HG03045 (cell line): ENCODE results near the gene RASL11A.
"Not testable (repeated sequence)": the region's sequence is repeated elsewhere in the genome, so short reads cannot be mapped to it uniquely, and the experiment has no call there.

Experiments
- ATAC-seq: cut with Tn5 transposase; IDR thresholded peaks from one replicate; pipeline ENCODE4 v1.9.1; 2021; ENCODE audit warnings: mild to moderate bottlenecking, moderate library complexity; ENCODE audit not compliant: unreplicated experiment

RASL11A gene, protein sequence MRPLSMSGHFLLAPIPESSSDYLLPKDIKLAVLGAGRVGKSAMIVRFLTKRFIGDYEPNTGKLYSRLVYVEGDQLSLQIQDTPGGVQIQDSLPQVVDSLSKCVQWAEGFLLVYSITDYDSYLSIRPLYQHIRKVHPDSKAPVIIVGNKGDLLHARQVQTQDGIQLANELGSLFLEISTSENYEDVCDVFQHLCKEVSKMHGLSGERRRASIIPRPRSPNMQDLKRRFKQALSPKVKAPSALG

DNA sequence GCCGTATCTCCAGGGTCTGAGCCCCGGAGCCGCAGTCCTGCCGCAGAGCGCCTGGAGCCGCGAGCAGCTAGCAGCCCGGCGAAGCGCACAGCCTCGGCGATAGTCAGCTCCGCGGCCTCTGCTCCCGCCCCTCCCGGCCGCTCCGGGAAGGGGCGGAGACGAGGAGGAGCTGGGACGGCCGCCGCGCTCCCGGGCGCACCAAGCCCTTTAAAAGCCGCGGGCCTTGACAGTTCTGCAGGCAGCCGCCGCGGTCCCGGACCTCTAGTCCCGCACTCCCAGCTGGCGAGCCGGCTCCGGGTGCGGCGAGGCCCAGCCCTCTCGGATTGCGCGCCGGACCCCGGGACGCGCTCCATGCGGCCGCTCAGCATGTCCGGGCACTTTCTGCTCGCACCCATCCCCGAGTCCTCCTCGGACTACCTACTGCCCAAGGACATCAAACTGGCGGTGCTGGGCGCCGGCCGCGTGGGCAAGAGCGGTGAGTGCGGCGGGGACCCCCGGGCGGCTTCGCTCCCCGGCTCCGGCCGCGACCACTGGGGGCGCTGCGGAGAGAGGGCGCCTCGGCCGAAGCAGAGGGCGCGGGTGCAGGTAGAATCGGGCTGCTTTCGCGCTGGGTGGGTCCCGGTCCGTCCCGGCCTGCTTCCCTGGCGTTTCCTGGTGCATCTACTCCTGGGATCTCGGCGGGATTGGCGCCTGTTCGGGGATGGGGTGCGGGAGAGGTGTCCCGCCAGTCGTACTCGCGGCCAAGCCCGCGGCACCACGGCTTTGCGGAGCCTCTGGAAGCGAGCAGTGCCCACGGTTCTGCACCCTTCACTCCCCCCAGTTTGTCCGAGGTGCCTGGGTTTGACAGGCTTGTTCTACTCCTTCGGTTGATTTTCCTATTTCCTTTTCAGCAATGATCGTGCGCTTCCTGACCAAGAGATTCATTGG is at the start of gene RASL11A:
Gene RASL11A (plus strand): TSS at position 237 of the 927 bp plus-strand sequence. CDS start 115 bp downstream, at position 352.
- ATAC-seq = peak; percentile 84

GRCh38 chr13:27222100-27222499 is 48.5 kb upstream of the RASL11A start:
- ATAC-seq = not testable (repeated sequence)

DNA sequence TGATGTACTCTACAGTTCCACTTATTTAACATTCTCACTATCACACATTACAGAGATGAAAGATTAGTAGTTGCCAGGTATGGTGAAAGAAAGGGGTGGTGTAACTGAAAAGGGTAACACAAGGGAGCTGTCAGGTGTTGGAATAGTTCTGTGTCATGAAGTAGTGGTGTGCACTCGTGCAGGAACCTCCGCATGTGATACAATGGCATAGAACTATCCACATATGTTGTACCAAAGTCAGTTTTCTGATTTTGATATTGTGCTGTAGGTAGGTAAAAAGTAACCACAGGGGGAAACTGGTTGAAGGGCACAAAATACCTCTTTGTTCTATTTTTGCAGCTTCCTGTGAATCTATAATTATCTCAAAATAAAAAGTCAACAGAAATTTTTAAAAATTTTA is 43.6 kb upstream of the RASL11A start:
- ATAC-seq = no peak

DNA sequence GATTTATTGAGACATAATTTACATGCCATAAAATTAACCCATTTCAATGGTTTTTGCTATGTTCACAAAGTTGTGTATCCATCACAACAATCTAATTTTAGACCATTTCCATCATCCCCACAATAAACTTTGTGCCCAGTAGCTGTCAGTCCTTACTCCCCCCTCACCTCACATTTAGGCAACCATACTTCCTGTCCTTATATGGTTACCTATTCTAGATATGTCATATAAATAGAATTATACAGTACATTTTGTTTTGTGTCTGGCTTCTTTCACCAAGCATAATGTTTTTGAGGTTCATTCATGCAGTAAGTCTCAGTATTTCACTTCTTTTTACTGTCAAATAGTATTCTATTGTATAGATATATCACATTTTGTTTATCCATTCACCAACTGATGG is 42.5 kb upstream of the RASL11A start:
- ATAC-seq = no peak

DNA sequence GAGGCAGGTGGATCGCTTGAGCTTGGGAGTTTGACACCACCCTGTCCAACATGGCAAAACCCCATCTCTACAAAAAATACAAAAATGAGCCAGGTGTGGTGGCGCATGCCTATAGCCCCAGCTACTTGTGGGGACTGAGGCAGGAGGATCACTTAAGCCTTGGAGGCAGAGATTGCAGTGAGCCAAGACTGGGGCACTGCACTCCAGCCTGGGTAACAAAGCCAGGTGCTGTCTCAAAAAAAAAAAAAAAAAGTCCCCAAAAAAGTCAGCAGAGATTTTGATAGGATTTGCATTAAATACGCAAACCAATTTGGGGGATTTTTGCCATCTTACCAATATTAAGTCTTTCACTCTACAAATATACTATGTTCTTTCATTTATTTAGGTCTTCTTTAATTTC is 41.0 kb upstream of the RASL11A start:
- no peak for ATAC-seq

DNA sequence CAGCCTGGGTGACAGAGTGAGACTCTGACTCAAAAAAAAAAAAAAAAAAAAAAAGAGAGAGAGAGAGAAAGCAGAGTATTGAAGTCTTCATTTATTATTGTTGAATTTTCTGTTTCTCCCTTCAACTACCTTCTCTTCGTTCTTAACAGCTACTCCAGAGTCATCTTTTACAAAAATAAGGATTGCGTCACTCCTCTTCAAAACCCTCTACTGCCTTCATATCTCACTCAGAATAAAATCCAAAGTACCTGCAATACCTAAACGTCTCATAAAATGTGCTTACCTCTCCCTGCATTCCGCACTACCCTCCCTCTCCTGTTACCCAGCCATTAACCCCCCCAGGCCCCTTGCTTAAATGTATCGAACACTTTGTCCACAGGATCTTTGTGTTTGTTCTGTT is 36.7 kb upstream of the RASL11A start:
- no peak for ATAC-seq

DNA sequence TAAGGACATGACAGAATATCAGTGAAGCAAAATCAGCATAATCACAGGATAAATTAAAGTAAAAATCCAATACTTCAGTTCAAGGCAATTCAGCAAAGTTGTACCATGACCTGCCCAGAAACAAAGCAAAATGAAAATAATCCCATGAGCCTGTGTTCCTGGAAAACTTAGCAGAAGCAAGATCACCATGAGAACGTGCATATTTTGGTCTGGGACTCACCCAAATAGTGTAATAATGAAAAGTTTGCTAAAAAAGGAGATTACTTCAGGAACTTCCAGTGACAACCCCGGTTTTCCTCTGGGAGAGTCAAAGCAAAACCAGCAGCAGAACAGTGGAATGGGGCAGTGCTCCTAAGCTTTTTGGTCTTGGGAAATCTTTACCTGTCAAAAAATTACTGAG is 34.2 kb upstream of the RASL11A start:
- ATAC-seq = no peak

DNA sequence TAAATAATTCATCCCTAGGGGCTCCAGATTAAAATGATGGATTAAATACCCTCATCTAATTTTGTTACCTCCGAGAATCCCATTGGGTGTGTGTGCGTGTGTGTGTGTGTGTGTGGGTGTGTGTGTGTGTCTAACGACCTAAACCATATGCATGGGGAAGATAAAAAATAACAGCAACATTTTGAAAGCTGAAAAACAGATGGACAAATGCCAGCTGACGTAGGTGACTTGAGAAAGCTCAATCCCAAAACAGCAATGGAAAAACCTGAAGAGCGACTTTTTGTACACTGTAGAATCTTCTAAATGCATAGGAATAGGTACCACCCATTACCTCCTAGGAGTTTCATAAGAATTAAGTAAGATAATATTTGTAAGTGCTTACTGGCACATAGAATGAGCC is 27.9 kb upstream of the RASL11A start:
- ATAC-seq = no peak

- no peak for ATAC-seq
Measured at GRCh38 chr13:27245610-27246009, 25.0 kb upstream of the RASL11A start.

GRCh38 chr13:27250833-27251165 is 19.8 kb upstream of the RASL11A start:
- ATAC-seq = no peak

GRCh38 chr13:27251166-27252091 is 19.2 kb upstream of the RASL11A start, which contains the start of gene RPL21:
Gene RPL21 (plus strand): TSS chr13:27251558. CDS start chr13:27253777, 2,219 bp downstream.
- peak; percentile 97 for ATAC-seq

GRCh38 chr13:27252467-27252866 is 18.2 kb upstream of the RASL11A start:
- ATAC-seq = no peak

DNA sequence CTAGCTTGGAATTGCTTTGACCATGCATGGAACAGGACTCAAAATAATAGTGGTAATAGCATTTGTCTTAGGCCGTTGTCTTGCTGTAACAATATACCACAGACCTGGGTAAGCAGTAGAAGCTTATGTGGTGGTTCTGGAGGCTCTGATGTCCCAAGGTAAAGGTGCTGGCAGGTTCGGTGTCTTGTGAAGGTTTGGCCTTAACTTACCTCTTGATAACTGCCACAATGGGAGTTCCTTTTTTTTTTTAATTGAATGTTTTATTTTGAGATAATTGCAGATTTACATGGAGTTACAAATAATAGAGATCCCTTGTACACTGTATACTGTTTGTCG is 13.4 kb upstream of the RASL11A start:
- ATAC-seq = no peak

GRCh38 chr13:27257648-27258253 is 12.9 kb upstream of the RASL11A start:
- ATAC-seq = no peak

GRCh38 chr13:27258637-27259386 is 11.8 kb upstream of the RASL11A start:
- ATAC-seq = no peak

DNA sequence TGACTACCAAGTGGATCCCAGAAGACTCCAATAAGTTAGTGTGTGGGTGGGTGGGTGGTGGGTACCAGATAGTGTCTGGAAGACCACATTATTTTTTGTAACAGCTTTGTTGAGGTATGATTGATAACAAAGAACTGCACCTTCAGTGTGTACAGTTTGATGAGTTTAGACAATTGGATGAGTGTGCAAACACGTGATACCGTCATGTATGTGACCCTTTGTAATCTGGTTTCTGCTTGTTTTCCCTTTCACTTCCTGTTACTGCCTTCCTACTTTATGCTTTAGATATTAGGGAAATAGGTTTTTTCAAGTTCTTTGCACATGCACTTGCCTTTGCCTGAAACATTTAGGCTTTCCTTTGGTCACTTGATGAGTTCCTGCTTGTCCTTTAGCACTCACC is 10.8 kb upstream of the RASL11A start:
- ATAC-seq = no peak

GRCh38 chr13:27261396-27261795 is 9.2 kb upstream of the RASL11A start:
- no peak for ATAC-seq

- no peak for ATAC-seq
Measured at GRCh38 chr13:27263438-27263837, 7.2 kb upstream of the RASL11A start.

- no peak for ATAC-seq
Measured at GRCh38 chr13:27264181-27264580, 6.4 kb upstream of the RASL11A start.

DNA sequence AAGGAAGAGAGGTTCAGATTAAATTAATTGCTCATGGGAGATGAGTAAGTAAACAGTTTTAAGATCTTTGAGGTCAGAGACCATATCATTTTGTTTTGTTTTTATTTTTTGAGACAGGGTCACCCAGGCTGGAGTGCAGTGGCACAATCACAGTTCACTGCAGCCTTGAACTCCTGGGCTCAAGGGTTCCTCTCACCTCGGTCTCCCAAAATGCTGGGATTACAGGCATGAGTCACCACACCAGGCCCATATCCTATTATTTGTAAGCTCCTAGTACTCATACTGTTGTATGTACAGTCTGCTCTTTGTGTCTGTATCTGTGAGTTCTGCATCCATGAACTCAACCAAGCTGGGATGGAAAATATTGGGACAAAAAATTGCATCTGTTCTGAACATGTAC is 6.0 kb upstream of the RASL11A start:
- no peak for ATAC-seq
